ENCODE data around the gene PTPN20.
A peak's percentile ranks its signal among the peaks of the same experiment; 100 is the strongest.

The PTPN20 gene

GRCh38 chr10:47033541-47034270 is 122.5 kb downstream of the PTPN20 start:
- DNase-seq (ENCODE audit: low spot score) = no peak

DNA sequence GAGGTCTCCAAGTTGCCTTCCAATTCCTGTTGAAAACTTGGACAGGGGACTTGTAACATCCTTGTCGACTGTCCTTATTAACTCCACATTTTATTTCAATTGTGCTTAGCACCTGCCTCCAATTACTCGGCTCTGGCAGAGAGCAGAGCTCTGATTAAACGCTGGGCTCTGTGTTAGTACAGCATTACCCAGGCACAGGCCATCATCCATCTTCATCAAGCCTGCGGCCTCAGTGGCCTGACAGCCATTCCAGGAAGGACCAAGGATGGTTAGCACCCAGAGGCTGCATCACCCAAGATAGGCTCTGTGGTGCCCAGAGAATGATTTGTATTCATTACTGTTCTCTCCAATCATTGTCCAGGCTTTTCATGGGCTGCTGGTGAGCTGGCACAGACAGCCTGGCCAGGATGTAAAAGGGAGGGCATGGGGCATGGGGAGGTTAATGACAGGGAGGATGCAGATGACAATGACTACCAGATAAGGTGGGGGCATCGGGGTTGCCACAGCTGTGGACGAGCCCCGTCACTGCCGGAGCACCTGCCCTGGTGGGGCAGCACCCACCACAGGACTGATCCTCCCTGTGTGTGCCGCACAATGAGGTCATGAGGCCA is 123.3 kb downstream of the PTPN20 start:
- DNase-seq (ENCODE audit: low spot score) = peak; percentile 62

DNA sequence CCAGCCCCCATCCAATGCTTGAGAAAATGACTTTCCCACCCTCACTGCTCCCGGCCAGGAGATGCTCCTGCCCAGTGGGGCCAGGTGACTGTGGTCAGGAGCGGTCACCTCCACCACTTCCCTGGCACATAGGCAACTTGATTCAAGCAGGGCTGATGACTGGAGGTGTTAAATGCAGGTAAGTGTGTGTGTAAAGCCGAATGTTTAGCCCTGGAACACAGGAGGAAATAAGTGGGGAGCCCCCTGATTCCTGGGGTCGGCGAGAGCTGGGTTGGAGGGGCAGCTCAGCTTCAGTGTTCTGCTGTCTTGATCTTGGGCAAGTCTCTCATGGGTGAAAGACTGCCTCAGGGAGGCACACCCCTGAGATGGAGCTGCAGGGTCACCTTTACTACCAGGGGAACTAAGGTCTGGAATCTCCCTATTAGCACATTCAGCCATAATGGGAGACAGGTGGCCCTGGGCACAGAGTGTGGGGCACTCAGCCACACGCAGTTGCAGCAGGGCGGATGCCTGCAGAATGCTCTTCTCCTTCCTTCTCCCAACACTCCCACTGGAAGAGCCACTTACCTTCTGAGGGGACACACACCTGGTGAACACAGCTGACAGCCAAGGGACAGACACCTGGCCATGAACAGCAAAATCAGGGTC is 124.1 kb downstream of the PTPN20 start:
- DNase-seq (ENCODE audit: low spot score) = no peak

DNA sequence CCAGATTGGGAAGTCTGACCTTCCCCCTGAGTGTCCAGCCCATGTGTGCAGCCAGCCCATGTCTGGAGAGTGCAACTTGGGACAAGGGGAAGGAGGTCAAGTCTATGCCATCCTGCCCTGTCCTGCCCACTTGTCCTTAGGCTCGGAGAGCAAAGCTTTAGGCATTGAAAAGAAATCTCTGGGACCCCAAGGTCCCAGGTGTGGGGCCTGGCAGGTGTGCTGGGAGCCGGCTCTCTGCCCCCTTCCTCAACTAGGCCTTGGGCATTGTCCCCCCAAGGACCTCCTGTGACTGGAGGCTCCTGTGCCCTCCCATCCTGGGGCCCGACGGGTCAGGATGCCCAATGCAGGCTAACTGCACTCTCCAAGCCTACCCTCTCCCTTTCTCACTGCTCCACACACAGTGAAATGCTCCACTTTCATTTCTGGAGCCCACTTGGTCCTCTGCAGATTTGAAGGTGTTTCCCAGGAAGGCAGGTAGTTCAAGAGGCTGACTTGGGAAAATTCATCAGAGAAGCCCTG is 124.7 kb downstream of the PTPN20 start:
- DNase-seq (ENCODE audit: low spot score) = no peak

GRCh38 chr10:47036771-47037170 is 125.5 kb downstream of the PTPN20 start:
- DNase-seq (ENCODE audit: low spot score) = no peak

DNA sequence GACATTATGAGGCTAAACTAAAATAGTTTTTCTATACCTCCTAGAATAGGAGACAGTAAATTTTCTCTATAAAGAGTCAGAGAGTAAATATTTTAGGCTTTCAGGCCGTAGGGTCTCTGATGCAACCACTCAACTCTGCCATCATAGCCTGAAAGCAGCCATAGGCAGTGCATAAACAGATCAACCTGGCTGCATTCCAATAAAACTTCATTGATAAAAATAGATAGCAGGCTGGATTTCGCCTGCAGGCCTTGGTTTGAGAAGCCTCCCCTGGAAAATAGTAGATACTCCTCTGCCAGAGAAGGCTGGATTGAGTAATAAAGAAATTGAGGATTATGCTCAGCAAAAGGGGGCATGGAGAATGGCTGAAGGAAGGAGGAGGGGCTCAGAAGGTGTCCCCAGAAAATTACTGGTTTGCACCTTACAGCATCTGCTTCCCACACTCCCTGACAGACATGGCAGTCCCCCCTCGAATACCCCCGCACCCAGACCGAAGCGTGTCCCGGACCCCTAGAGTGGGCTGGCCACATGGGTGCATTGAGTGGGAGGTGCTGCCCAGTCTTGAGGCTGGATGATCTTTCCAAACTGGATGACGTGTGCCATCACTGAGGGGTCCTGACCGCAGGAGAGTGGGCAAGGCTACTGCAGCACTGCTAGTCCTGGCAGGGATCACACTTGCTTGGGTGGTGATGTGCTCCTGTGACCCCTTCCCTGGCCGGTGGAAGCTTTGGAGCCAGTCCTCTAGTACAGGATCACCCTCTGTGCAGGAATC is 126.6 kb downstream of the PTPN20 start:
- DNase-seq (ENCODE audit: low spot score) = no peak

DNA sequence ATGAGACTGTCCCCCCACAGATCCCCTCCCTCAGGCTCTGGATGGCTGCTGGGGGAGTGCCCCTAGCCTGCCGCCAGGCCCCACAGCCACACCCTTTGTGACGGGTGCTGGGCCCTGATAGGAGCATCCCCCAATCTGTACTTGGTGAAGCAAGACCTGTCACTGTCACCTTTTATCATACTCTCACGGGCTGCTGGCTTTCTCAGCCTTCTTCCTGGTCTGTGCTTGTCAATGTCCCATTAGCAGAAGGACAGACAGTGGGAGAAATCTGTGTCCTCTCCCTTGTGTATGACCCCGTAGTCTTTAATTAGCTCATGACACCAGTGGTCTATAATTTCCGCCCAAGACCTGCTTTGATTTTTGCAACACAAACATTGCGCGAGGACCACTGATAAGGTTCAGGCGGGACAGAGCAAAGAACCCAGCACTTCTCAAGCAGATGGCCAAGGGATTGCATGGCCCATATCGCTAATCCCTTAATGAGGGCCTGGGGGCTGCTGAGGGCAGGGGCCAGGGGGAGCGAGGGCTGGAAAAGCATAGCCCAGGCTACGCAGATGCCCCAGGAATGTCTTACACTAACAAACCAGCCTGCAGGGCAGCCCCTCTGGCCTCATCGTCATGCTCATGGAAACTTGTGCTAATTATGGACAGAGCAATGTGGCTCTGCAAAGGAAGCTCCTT is 127.8 kb downstream of the PTPN20 start:
- no peak for DNase-seq (ENCODE audit: low spot score)

- no peak for DNase-seq (ENCODE audit: low spot score)
Measured at GRCh38 chr10:47039562-47039913, 128.3 kb downstream of the PTPN20 start.

GRCh38 chr10:47040041-47040491 is 128.8 kb downstream of the PTPN20 start:
- no peak for DNase-seq (ENCODE audit: low spot score)

DNA sequence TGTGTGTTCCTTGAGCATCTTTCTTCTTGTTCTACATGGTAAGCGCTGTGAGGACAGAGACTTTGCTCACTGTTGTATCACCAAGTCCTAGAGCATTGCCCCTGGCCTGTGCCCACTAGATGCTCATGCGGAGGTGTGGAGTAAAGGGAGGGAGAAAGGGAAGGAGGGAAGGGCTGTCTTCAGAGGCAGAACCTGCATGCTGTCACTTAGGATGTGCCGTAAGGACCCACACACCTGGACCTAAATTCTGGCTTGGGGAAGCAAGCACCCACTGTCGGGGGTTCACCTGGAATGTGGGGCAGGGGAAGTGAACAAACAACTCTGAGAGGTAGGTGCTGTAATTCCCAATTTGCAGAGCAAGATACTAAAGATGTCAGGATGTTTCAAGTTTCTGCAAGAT is 129.5 kb downstream of the PTPN20 start:
- DNase-seq (ENCODE audit: low spot score) = no peak

DNA sequence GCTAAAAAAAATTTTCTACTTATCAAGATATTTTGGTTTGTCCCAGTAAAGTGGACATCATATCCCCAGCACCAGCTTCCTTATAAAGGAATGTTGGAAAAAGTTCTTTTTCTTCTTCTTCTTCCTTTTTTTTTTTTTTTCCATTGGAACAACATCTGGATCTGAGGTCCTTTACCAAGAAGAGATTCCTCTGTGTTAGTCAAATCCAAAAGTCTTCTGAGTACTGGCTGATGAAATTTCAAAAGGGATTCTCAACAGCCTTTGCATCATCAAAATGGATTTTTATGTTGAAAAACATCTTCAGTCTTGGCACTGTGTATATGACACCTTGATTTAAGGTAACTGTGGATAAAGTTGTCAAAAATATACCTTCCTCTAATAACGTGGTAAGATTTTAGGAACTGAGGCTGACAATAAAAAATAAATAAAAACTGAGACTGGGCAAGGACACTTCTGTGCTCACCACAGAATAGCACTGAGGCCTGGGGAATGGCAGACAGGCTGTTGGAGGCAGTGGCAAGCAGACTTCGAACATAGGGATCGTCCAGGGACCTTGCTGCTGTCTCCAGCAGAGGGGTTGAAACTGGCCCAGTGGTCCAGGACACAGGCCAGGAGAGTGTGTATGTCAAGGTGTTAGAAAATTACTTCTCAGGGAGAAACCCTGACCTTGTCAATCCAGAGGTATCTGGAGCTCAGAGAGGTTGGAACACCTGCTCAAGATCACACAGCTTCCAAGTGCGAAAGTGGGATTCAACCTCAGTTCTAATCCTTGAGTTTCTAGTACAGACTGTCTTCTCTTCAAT is 130.4 kb downstream of the PTPN20 start:
- DNase-seq (ENCODE audit: low spot score) = no peak

- DNase-seq (ENCODE audit: low spot score) = no peak
Measured at GRCh38 chr10:47042199-47042473, 130.9 kb downstream of the PTPN20 start.

- DNase-seq (ENCODE audit: low spot score) = no peak
Measured at GRCh38 chr10:47042780-47043750, 131.8 kb downstream of the PTPN20 start.

DNA sequence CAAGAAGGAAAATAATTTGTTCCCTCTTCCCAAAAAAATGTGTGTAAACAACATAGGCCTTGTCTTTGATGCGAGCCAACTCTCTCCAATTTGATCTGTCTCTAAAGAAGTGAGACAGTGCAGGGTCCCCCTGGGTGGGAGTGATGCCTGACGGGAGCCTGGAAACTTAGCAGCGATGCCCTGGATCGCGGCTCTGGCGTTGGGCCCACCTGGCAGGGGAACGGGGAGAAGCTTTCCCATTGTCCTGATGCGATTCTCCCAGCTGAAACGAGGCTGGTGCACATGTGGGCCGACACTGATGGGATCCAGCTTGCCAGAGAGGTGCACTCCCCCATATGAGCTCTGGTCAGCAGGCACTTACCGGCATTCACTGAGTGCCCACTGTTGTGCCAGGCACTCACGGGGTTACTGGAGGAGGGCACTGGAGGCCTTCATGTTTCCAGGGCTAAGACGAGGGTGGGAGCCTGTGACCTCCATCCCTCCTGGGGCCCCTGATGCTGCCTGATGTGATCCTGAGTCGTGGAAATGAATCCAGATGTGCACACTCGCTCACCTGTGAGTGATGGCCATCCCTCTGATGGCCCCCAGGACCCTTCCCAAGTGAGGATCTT is 132.8 kb downstream of the PTPN20 start:
- DNase-seq (ENCODE audit: low spot score) = no peak

DNA sequence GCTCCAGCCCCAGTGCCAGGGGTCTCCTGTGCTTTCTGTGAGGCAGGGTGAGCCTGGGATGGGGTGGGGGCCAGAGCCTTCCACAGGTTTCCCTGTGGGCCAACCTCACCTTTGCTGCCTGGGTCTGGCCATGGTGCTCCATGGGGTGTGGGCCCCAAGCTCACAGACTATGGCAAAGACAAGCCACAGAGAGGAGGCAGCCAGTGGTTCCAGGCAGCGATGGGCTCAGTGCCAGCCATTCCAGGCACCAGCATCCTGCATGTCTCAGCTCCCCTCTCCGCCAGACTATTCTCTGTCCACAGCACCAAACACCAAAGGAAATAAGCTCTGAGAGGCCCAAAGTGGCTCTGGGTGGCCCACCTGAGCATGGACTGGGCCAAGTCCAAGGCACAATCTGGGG is 133.5 kb downstream of the PTPN20 start:
- no peak for DNase-seq (ENCODE audit: low spot score)

DNA sequence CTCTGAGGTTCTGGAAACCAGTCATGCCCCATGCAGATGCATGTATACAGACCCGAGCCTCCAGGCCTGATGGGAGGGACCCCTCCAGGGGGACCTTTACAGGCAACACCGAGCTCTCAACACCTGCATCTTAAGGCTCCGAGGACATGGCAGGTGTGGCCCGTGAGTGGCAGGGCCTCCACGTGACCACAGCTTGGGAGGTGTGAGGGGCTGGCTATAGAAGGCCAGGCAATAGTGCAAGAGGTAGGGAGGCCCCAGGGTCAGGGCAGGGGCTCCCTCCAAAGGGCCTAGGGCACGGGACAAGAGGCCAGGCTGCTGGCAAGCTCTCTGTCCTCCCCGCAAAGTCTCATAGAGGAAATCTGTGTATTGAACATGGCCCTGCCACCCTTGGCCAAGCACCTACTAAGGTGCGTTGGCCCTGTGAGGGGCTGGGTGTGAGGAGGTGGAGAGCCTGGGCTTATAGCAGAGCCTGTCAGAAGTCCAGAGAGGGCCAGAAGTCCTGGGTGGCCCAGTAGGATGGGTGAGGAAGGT is 134.2 kb downstream of the PTPN20 start:
- no peak for DNase-seq (ENCODE audit: low spot score)

GRCh38 chr10:47046321-47047126 is 135.3 kb downstream of the PTPN20 start:
- DNase-seq (ENCODE audit: low spot score) = no peak

- DNase-seq (ENCODE audit: low spot score) = no peak
Measured at GRCh38 chr10:47047127-47047504, 135.9 kb downstream of the PTPN20 start.
